ENCODE measurements around the gene ABCA12. TPM values are rescaled to one million over a fixed set of nuclear protein-coding genes. Genes with fewer than 3 reads are reported as not detected.
A peak's percentile ranks its signal among the peaks of the same experiment; 100 is the strongest.

ABCA12 gene
- total RNA-seq, 1 experiment from 2014 or later = 1.3 TPM

DNA sequence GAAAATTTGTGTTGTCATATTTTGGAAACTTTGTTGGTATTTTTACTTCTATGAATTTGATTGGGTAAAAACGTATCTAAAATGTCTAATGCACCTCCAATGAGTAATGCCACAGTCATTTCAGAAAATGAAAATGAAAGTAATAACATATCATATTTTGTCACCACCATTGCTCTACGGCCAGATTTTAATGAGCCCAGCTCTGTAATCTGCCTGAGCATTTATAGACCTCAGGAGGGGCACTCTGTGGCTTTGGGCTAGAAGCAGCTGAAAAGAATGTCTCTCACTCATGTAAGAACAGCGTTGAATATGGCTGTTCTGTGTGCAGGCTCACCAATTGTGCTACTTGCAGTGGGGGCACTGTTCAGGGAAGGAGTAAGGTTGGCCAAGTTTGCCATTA lies 32.7 kb upstream of the ABCA12 start:
- no peak overlapping the region for H3K27ac ChIP-seq (ENCODE audit: low read depth, low read length)
- CTCF ChIA-PET = no interaction called here
- H3K36me3 ChIP-seq (ENCODE audit: control insufficient read depth in 1 of 2, insufficient read depth in 2 of 2, low read length in 2 of 2) = no peaks in the 10 kb centered on the region
- peaks cover 0 to 4% of the 10 kb centered on the region in 2 experiments; a peak in 1 of 4 replicates for H3K4me1 ChIP-seq (ENCODE audit: control insufficient read depth in 1 of 2, insufficient read depth in 2 of 2, low read length in 2 of 2)
- H3K4me2 ChIP-seq (ENCODE audit: low read length) = peak overlapping the region; percentile 40
- H3K4me3 ChIP-seq (replicated peaks in 1 of 2; ENCODE audit: low read depth in 1 of 2, low read length in 2 of 2) = peak overlapping the region in 1 of 2 experiments; percentile 3; a peak in 1 of 4 replicates
- peak overlapping the region; percentile 7 for H2AFZ ChIP-seq (ENCODE audit: low read depth, low read length, poor library complexity, severe bottlenecking)
- no peak overlapping the region for H3K9ac ChIP-seq (ENCODE audit: low read length)
- no peaks in the 10 kb centered on the region for H3K27me3 ChIP-seq (ENCODE audit: insufficient read depth, low read length)
- no peaks in the 10 kb centered on the region for H3K9me3 ChIP-seq (ENCODE audit: control insufficient read depth in 1 of 2, insufficient read depth in 1 of 2, low read depth in 1 of 2, low read length in 2 of 2)
- no peaks in the 10 kb centered on the region for H4K20me1 ChIP-seq (ENCODE audit: insufficient read depth)
- ATAC-seq (0 out of 2 replicates have a peak, but pooled peaks have one; percentile 30), DNase-seq (ENCODE audit: low read depth, low spot score) (no peak)
- intact Hi-C loops (cut with micrococcal nuclease) = no loop called here
- no peaks in the 10 kb centered on the region for H3K79me2 ChIP-seq (ENCODE audit: insufficient read depth, low read length)
- no peaks in the 10 kb centered on the region for H3K9me2 ChIP-seq (ENCODE audit: insufficient read depth)
- RAD21 ChIA-PET (ENCODE audit: low non-redundant PET in 1 of 2, low total read pairs in 2 of 2, uncharacterized antibody in 2 of 2, unreplicated experiment in 2 of 2) = no interaction called here
- BruUV-seq (replicated peaks) = no TSS peak
- TF ChIP-seq EGR1 (IDR thresholded peaks at IDR 0.05; ENCODE audit: low read depth) (no peak), POLR2A (IDR thresholded peaks at IDR 0.05; ENCODE audit: borderline replicate concordance, extremely low read depth, insufficient read depth, insufficient read length) (no peak), SP1 (IDR thresholded peaks at IDR 0.05; ENCODE audit: low read depth) (no peak), TCF7L2 (IDR thresholded peaks at IDR 0.05; ENCODE audit: borderline replicate concordance, extremely low read depth, insufficient read depth, insufficient read length) (no peak), POLR2AphosphoS5 (IDR thresholded peaks at IDR 0.05; ENCODE audit: low read depth, low read length) (no peak), SRF (IDR thresholded peaks at IDR 0.05; ENCODE audit: low read depth) (no peak), YY1 (IDR thresholded peaks at IDR 0.05; ENCODE audit: extremely low read depth, insufficient replicate concordance, low read depth, low read length) (no peak), EZH2 (IDR thresholded peaks at IDR 0.05) (no peak), JUND (IDR thresholded peaks at IDR 0.05) (no peak), EZH2phosphoT487 (IDR thresholded peaks at IDR 0.05; ENCODE audit: borderline replicate concordance) (no peak)
- TF ChIP-seq, protein P1, sequence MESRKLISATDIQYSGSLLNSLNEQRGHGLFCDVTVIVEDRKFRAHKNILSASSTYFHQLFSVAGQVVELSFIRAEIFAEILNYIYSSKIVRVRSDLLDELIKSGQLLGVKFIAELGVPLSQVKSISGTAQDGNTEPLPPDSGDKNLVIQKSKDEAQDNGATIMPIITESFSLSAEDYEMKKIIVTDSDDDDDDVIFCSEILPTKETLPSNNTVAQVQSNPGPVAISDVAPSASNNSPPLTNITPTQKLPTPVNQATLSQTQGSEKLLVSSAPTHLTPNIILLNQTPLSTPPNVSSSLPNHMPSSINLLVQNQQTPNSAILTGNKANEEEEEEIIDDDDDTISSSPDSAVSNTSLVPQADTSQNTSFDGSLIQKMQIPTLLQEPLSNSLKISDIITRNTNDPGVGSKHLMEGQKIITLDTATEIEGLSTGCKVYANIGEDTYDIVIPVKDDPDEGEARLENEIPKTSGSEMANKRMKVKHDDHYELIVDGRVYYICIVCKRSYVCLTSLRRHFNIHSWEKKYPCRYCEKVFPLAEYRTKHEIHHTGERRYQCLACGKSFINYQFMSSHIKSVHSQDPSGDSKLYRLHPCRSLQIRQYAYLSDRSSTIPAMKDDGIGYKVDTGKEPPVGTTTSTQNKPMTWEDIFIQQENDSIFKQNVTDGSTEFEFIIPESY (IDR thresholded peaks at IDR 0.05; ENCODE audit: extremely low read depth, insufficient replicate concordance, low read length) = no peak
- TF ChIP-seq, protein P2, sequence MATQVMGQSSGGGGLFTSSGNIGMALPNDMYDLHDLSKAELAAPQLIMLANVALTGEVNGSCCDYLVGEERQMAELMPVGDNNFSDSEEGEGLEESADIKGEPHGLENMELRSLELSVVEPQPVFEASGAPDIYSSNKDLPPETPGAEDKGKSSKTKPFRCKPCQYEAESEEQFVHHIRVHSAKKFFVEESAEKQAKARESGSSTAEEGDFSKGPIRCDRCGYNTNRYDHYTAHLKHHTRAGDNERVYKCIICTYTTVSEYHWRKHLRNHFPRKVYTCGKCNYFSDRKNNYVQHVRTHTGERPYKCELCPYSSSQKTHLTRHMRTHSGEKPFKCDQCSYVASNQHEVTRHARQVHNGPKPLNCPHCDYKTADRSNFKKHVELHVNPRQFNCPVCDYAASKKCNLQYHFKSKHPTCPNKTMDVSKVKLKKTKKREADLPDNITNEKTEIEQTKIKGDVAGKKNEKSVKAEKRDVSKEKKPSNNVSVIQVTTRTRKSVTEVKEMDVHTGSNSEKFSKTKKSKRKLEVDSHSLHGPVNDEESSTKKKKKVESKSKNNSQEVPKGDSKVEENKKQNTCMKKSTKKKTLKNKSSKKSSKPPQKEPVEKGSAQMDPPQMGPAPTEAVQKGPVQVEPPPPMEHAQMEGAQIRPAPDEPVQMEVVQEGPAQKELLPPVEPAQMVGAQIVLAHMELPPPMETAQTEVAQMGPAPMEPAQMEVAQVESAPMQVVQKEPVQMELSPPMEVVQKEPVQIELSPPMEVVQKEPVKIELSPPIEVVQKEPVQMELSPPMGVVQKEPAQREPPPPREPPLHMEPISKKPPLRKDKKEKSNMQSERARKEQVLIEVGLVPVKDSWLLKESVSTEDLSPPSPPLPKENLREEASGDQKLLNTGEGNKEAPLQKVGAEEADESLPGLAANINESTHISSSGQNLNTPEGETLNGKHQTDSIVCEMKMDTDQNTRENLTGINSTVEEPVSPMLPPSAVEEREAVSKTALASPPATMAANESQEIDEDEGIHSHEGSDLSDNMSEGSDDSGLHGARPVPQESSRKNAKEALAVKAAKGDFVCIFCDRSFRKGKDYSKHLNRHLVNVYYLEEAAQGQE (IDR thresholded peaks at IDR 0.05; ENCODE audit: low read depth) = no peak
- TF ChIP-seq, protein P3, sequence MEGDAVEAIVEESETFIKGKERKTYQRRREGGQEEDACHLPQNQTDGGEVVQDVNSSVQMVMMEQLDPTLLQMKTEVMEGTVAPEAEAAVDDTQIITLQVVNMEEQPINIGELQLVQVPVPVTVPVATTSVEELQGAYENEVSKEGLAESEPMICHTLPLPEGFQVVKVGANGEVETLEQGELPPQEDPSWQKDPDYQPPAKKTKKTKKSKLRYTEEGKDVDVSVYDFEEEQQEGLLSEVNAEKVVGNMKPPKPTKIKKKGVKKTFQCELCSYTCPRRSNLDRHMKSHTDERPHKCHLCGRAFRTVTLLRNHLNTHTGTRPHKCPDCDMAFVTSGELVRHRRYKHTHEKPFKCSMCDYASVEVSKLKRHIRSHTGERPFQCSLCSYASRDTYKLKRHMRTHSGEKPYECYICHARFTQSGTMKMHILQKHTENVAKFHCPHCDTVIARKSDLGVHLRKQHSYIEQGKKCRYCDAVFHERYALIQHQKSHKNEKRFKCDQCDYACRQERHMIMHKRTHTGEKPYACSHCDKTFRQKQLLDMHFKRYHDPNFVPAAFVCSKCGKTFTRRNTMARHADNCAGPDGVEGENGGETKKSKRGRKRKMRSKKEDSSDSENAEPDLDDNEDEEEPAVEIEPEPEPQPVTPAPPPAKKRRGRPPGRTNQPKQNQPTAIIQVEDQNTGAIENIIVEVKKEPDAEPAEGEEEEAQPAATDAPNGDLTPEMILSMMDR (IDR thresholded peaks at IDR 0.05 in 2 of 3, conservative IDR thresholded peaks at IDR 0.05 in 1 of 3; ENCODE audit: borderline replicate concordance in 1 of 3, insufficient read depth in 1 of 3, low read depth in 2 of 3, low read length in 2 of 3) = no peak
- TF ChIP-seq, protein P4, sequence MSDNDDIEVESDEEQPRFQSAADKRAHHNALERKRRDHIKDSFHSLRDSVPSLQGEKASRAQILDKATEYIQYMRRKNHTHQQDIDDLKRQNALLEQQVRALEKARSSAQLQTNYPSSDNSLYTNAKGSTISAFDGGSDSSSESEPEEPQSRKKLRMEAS (IDR thresholded peaks at IDR 0.05) = no peak
- TF ChIP-seq, protein P5, sequence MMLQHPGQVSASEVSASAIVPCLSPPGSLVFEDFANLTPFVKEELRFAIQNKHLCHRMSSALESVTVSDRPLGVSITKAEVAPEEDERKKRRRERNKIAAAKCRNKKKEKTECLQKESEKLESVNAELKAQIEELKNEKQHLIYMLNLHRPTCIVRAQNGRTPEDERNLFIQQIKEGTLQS (IDR thresholded peaks at IDR 0.05) = no peak
- POLR2A ChIA-PET = interaction anchor here (0.5 kb wide), 1 partner anchor 22 kb away, joined by 3 read pairs; no protein-coding TSS in a partner anchor

Measured in HCT116 (cell line).